HG02678 (cell line): ENCODE results near the gene ESPL1.

Source experiments
- ATAC-seq: cut with Tn5 transposase; IDR thresholded peaks from one replicate; pipeline ENCODE4 v1.9.1; 2021; ENCODE audit warnings: mild to moderate bottlenecking, moderate library complexity; ENCODE audit not compliant: unreplicated experiment

Gene ESPL1

GRCh38 chr12:53255996-53256395 is 12.1 kb upstream of the ESPL1 start:
- ATAC-seq = no peak

DNA sequence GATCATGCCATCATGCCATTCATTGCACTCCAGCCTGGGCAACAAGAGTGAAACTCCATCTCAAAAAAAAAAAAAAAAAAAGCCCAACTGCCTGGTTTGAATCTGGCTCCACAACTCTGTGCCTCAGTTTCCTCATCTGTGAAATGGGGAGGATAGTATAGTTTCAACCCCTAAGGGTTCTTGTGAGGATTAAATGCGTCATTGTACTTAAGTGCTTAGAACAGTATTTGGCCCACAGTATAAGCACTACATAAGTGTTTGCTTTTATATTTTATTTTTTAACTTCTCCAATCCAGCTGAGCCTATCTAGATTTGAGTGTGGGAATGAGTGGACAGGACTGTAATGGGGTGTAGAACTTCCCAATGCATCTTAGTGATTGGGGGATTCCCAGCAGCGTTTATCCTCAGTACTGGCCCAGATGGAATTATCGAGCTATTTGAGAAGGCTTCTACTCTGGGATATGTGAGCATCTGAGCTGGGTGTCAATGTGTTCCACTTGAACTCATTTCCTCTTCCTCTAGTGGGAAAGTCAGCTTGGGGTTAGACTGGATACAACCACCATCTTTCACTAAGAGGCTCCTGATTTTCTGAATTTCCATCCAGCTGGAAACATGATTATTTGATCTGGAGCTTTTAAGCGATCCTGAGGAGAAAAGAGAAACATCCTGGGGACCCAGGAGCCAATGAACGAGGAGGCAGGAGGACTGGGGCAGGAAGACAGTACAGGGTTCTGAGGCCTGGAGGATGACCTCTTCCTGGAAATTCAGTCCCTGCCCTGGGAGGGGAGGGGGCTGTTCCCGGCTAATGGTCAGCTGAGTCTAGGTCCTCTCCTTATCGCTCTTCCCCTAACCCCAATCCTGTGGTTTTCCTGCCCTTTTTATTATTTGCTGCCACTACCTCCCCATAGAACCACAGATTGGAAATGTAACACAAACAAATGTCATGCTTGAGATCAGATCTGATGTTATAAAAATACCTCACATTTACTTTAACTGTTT is 9.3 kb upstream of the ESPL1 start:
- no peak for ATAC-seq

- no peak for ATAC-seq
Observed at GRCh38 chr12:53259891-53260290, 8.2 kb upstream of the ESPL1 start.

DNA sequence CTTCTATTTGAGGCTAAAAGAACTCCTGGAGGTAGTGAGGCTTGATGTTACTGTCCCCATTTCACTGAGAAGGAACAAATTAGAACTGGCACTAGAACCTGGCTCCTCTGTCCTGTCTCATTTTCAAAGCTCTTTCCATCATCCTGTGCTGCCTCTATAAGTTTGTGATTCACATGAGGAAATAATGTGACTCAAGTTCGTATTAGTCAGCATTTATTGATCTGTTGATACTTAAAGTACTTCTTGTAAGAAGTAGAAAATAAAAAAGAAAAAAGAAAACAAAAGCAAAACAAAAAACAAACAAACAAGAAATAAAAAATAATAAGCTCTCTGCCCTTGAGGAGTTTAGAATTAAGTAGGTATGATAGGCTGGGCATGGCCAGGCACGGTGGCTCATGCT is 2.3 kb upstream of the ESPL1 start:
- ATAC-seq = no peak

DNA sequence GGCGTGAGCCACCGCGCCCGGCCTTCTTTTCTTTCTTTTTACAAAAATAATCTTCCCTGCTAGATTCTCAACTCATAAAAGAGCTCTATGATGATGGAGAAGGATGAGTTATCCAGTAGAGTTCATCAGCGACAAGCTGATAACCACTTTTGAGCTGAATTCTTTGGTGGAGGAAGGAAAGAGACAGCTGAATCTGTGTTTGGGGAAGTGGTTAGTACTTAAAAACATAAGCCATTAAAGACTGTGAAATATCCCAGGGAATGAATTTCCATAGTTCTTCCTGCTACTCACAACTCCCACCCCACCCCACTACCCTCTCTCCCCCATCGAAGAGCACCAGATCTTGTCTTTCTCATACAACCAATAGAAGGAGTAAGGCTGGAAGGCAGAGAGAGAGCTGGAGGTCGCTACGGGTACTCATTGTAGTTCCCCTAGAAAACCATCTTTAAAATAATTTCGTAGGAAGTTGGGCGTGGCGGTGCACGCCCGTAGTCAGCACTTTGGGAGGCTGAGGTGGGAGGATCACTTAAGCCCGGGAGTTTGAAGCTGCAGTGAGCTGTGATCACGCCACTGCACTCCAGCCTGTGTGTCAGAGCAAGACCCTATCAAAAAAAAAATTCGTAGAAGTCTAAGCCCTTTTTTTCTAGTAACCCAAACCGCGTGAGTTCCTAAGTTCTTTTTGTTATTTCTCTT is 647 bp upstream of the ESPL1 start:
- no peak for ATAC-seq

- no peak for ATAC-seq
Observed at GRCh38 chr12:53268630-53269562, 797 bp downstream of the ESPL1 start.

DNA sequence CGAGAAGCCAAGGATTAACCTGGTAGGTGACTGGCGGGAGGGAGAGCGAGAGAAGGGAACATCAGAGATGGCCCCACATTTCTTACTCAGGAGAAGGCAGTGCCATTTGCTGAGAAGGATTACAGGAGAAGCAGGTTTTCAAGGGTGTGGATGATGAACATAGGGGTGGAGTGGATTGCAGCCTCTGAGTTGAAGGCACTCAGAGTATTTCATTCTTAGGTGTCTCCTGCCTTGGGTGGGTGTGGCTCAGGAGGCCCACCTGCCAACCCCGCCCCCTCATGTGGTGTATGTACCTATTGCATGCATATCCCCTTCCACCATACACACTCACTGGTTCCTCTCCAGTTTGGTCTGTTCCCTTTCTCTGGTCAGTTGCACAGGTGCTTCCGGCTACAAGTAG is 6.3 kb downstream of the ESPL1 start:
- no peak for ATAC-seq

- ATAC-seq = no peak
Observed at GRCh38 chr12:53276511-53276910, 8.4 kb downstream of the ESPL1 start.

DNA sequence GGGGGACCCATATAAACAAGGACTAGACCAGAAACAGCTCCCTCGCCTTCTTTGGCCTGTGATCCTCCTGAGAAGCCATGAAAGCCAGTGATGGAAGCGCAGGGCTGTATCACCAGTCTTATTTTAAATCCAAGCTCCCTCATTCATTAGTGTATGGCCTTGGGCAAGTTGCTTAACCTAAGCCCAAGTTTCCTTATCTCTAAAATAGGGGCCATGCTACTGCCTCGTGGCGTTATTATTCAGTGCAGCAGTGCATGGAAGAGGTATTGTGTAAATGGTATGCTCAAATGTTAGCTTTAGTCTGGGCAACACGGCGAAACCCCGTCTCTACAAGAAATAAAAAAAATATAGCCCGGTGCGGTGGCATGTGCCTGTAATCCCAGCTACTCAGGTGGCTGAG is 9.9 kb downstream of the ESPL1 start:
- ATAC-seq = no peak

DNA sequence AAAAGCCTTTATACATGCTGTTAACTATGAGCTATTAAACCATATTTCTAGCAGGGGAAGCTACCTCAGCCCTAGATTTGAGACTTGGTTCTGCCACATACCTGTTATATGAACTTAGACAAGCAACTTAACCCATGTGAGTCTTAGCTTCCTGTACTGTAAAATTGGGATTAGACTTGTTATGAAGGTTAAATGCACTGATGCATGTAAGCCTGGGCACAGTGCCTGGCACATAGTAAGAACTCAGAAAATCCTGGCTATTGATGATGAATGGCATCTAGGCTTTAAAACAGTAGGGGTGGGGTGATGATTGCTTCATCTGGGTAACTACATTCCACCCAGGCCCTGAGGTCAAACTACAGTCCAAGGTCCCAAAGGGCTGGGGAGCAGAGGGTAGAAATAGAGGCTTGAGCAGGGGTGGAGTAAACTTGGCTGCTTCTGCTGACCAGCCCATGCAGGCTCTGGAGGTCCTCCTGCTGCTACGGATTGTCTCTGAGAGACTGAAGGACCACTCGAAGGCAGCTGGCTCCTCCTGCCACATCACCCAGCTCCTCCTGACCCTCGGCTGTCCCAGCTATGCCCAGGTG is 11.3 kb downstream of the ESPL1 start:
- no peak for ATAC-seq

- ATAC-seq = no peak
Observed at GRCh38 chr12:53279888-53280498, 11.9 kb downstream of the ESPL1 start.

GRCh38 chr12:53286448-53286847 is 18.3 kb downstream of the ESPL1 start:
- ATAC-seq = no peak

GRCh38 chr12:53287741-53288216 is 19.7 kb downstream of the ESPL1 start:
- no peak for ATAC-seq

GRCh38 chr12:53288322-53288721 is 20.2 kb downstream of the ESPL1 start:
- no peak for ATAC-seq

GRCh38 chr12:53289891-53290290 is 21.8 kb downstream of the ESPL1 start:
- no peak for ATAC-seq

- no peak for ATAC-seq
Observed at GRCh38 chr12:53290661-53291060, 22.6 kb downstream of the ESPL1 start.

DNA sequence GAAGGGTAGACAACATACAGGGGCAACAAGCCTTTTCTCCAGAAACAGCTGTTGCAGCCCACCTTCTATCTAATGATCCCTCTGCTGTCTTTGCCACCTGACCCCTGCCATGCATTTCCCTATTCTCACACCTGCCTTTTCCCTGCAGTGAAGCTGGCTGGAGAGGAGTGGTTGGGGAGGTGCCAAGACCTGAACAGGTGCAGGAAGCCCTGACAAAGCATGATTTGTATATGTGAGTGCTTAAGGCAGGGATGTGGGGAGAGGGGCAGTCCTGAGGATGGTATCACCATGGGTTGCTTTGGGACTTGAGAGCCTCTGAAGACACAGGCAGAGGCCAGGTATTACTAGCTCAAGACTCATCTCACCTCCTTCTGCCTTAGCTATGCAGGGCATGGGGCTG is 24.3 kb downstream of the ESPL1 start:
- ATAC-seq = no peak

- peak; percentile 87 for ATAC-seq
Observed at GRCh38 chr12:53295070-53295890, 27.2 kb downstream of the ESPL1 start, which contains the start of gene PFDN5. Gene PFDN5, plus strand, starts transcription at chr12:53295542. Its CDS starts 26 bp downstream, at chr12:53295568.

DNA sequence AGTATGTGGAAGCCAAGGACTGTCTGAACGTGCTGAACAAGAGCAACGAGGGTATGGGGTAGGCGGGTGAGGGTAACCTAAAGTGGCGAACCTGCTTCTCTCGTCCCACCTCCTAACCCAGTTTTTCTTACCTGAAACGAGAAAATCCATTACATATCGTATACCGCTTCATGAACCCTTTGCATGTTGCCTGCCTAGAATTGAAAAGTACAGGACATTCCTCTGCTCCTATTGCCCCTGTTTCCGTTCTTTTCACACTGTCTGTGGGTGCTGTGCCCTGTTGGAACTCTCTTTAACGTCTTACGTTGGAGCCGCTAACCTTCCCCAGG is 27.8 kb downstream of the ESPL1 start:
- no peak for ATAC-seq
